Neural cell (in vitro differentiated cells): ENCODE results near the gene CUX1.

ENCODE experiments used
- EP300 ChIP-seq: fragments of 450-650 bp; conservative IDR thresholded peaks from 2 replicates; pipeline ENCODE4 v1.6.1; 2014; ENCODE audit warnings: antibody characterized with exemption, mild to moderate bottlenecking, moderate library complexity; ENCODE audit not compliant: poor library complexity, severe bottlenecking
- EZH2 ChIP-seq: fragments of 200-600, 300-800 bp; shearing (Covaris generic), sonication (generic); IDR thresholded peaks from 2 replicates; pipeline ENCODE4 v1.6.1; 2014; ENCODE audit warnings: antibody characterized with exemption, low read length, borderline replicate concordance, mild to moderate bottlenecking; ENCODE audit not compliant: insufficient read depth, poor library complexity, severe bottlenecking
- POLR2AphosphoS5 ChIP-seq: IDR thresholded peaks from 2 replicates; pipeline ENCODE4 v1.6.1; 2012
- RAD21 ChIP-seq: fragments of 450-650 bp; conservative IDR thresholded peaks from 2 replicates; pipeline ENCODE4 v1.6.1; 2014; ENCODE audit warnings: antibody characterized with exemption, mild to moderate bottlenecking, moderate library complexity
- SMC3 ChIP-seq: fragments of 450-650 bp; conservative IDR thresholded peaks from 2 replicates; pipeline ENCODE4 v1.6.1; 2014; ENCODE audit warnings: antibody characterized with exemption, mild to moderate bottlenecking, moderate library complexity; ENCODE audit not compliant: poor library complexity
- TAF1 ChIP-seq: IDR thresholded peaks from 2 replicates; pipeline ENCODE4 v1.6.1; 2012; ENCODE audit warnings: low read depth
- TF ChIP-seq, protein P1 (sequence below): fragments of 450-650 bp; IDR thresholded peaks from 2 replicates; pipeline ENCODE4 v1.5.1; 2014; ENCODE audit warnings: antibody characterized with exemption, mild to moderate bottlenecking, moderate library complexity; ENCODE audit not compliant: poor library complexity, severe bottlenecking
- TF ChIP-seq, protein P2 (sequence below): IDR thresholded peaks from 2 replicates; pipeline ENCODE4 v1.6.1; 2012; ENCODE audit warnings: borderline replicate concordance

DNA sequence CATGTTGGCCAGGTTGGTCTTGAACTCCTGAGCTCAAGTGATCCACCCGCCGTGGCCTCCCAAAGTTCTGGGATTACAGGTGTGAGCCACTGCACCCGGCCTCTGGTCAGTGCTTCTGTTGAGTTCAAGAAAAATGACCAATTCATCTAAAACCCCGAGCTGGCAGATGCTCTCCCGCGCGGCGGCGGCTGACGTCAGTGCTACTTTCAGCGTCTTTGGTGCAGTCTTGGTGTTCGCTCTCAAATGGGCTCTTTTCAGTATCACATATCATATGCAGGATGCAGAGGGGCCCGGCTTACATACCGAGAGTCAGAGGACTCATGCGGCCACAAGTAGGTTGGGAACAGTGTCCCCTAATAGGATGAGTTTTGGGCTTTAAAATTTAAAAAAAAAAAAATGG, 125.9 kb downstream of the CUX1 start:
- TF ChIP-seq POLR2AphosphoS5 (no peak), SMC3 (no peak), EZH2 (no peak), EP300 (no peak), TAF1 (no peak), RAD21 (no peak)
- TF ChIP-seq, protein P1, sequence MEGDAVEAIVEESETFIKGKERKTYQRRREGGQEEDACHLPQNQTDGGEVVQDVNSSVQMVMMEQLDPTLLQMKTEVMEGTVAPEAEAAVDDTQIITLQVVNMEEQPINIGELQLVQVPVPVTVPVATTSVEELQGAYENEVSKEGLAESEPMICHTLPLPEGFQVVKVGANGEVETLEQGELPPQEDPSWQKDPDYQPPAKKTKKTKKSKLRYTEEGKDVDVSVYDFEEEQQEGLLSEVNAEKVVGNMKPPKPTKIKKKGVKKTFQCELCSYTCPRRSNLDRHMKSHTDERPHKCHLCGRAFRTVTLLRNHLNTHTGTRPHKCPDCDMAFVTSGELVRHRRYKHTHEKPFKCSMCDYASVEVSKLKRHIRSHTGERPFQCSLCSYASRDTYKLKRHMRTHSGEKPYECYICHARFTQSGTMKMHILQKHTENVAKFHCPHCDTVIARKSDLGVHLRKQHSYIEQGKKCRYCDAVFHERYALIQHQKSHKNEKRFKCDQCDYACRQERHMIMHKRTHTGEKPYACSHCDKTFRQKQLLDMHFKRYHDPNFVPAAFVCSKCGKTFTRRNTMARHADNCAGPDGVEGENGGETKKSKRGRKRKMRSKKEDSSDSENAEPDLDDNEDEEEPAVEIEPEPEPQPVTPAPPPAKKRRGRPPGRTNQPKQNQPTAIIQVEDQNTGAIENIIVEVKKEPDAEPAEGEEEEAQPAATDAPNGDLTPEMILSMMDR, result no peak
- TF ChIP-seq, protein P2, sequence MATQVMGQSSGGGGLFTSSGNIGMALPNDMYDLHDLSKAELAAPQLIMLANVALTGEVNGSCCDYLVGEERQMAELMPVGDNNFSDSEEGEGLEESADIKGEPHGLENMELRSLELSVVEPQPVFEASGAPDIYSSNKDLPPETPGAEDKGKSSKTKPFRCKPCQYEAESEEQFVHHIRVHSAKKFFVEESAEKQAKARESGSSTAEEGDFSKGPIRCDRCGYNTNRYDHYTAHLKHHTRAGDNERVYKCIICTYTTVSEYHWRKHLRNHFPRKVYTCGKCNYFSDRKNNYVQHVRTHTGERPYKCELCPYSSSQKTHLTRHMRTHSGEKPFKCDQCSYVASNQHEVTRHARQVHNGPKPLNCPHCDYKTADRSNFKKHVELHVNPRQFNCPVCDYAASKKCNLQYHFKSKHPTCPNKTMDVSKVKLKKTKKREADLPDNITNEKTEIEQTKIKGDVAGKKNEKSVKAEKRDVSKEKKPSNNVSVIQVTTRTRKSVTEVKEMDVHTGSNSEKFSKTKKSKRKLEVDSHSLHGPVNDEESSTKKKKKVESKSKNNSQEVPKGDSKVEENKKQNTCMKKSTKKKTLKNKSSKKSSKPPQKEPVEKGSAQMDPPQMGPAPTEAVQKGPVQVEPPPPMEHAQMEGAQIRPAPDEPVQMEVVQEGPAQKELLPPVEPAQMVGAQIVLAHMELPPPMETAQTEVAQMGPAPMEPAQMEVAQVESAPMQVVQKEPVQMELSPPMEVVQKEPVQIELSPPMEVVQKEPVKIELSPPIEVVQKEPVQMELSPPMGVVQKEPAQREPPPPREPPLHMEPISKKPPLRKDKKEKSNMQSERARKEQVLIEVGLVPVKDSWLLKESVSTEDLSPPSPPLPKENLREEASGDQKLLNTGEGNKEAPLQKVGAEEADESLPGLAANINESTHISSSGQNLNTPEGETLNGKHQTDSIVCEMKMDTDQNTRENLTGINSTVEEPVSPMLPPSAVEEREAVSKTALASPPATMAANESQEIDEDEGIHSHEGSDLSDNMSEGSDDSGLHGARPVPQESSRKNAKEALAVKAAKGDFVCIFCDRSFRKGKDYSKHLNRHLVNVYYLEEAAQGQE, result no peak
